Loucy (cell line): Measurements from ENCODE around the gene STAB2.

Experiments used
- H2AFZ ChIP-seq: fragments of 200-600 bp; sonication (generic); 2 replicates; pipeline ENCODE4 v1.6.0; 2016; ENCODE audit warnings: antibody characterized with exemption, mild to moderate bottlenecking, low read length, moderate library complexity
- H3F3A ChIP-seq: fragments of 200-600 bp; 2 replicates; pipeline ENCODE4 v1.6.0; 2016; ENCODE audit warnings: antibody characterized with exemption, low read depth, mild to moderate bottlenecking
- H3K27me3 ChIP-seq: fragments of 200-600 bp; sonication (generic); 2 replicates; pipeline ENCODE4 v1.6.1; 2014; ENCODE audit warnings: low read length, mild to moderate bottlenecking; ENCODE audit not compliant: insufficient read depth, poor library complexity, severe bottlenecking
- H3K36me3 ChIP-seq: fragments of 200-600 bp; sonication (generic); 2 replicates; pipeline ENCODE4 v1.6.1; 2016; ENCODE audit warnings: low read length; ENCODE audit not compliant: insufficient read depth
- H3K4me1 ChIP-seq: fragments of 200-600 bp; sonication (generic); 2 replicates; pipeline ENCODE4 v1.5.1; 2014; ENCODE audit warnings: low read length, mild to moderate bottlenecking; ENCODE audit not compliant: insufficient read depth, poor library complexity, severe bottlenecking
- H3K4me2 ChIP-seq: fragments of 200-600 bp; sonication (generic); 2 replicates; pipeline ENCODE4 v1.6.0; 2014; ENCODE audit warnings: antibody characterized with exemption, low read length, low read depth, mild to moderate bottlenecking; ENCODE audit not compliant: poor library complexity, severe bottlenecking
- H3K4me3 ChIP-seq: fragments of 200-600 bp; sonication (generic); 2 replicates; pipeline ENCODE4 v1.5.1; 2014; ENCODE audit warnings: low read length, mild to moderate bottlenecking, mixed read lengths; ENCODE audit not compliant: poor library complexity, severe bottlenecking
- H3K79me2 ChIP-seq: fragments of 200-600 bp; sonication (generic); 2 replicates; pipeline ENCODE4 v1.6.1; 2014; ENCODE audit warnings: low read length; ENCODE audit not compliant: insufficient read depth
- H3K9ac ChIP-seq: fragments of 200-600 bp; sonication (generic); 2 replicates; pipeline ENCODE4 v1.6.0; 2014; ENCODE audit warnings: mild to moderate bottlenecking, low read depth, low read length, moderate library complexity; ENCODE audit not compliant: poor library complexity, severe bottlenecking
- H3K9me2 ChIP-seq: fragments of 200-600 bp; sonication (generic); replicated peaks from 2 replicates; pipeline ENCODE4 v1.6.1; 2016; ENCODE audit warnings: low read depth, low read length, mixed read lengths
- H3K9me3 ChIP-seq: fragments of 200-600 bp; sonication (generic); 2 replicates; pipeline ENCODE4 v1.6.1; 2014; ENCODE audit warnings: mild to moderate bottlenecking, antibody characterized with exemption, low read length, low read depth; ENCODE audit not compliant: insufficient read depth
- H4K20me1 ChIP-seq: fragments of 200-600 bp; sonication (generic); 2 replicates; pipeline ENCODE4 v1.6.0; 2014; ENCODE audit warnings: antibody characterized with exemption, low read length, mild to moderate bottlenecking; ENCODE audit not compliant: insufficient read depth, poor library complexity, severe bottlenecking
- CTCF ChIP-seq: fragments of 200-600 bp; sonication (generic); conservative IDR thresholded peaks from 2 replicates; pipeline ENCODE4 v1.5.1; 2014; ENCODE audit warnings: mild to moderate bottlenecking, antibody characterized with exemption, low read length
- EZH2phosphoT487 ChIP-seq: fragments of 200-600 bp; IDR thresholded peaks from 2 replicates; pipeline ENCODE4 v1.6.1; 2018; ENCODE audit warnings: antibody characterized with exemption, mild to moderate bottlenecking, moderate library complexity, borderline replicate concordance

The STAB2 gene

GRCh38 chr12:103778781-103779180, 191.7 kb downstream of the STAB2 start:
- Histone ChIP-seq H3K79me2 (no peaks in the 10 kb centered on the region), H3K4me1 (no peaks in the 10 kb centered on the region), H3K9me2 (no peaks in the 10 kb centered on the region), H3K4me2 (no peak overlapping the region), H3K36me3 (no peaks in the 10 kb centered on the region; the same call in 1 of the 2 replicates), H3F3A (no peaks in the 10 kb centered on the region), H3K27me3 (no peaks in the 10 kb centered on the region), H3K4me3 (no peak overlapping the region), H2AFZ (no peak overlapping the region), H3K9ac (no peak overlapping the region), H4K20me1 (no peaks in the 10 kb centered on the region), H3K9me3 (no peaks in the 10 kb centered on the region)
- no peak for TF ChIP-seq CTCF
- no peak for TF ChIP-seq EZH2phosphoT487

GRCh38 chr12:103779410-103780092, 192.5 kb downstream of the STAB2 start:
- Histone ChIP-seq H3K36me3 (no peaks in the 10 kb centered on the region; the same call in 1 of the 2 replicates), H4K20me1 (no peaks in the 10 kb centered on the region), H3K9ac (no peak overlapping the region), H3K4me1 (no peaks in the 10 kb centered on the region), H3F3A (no peaks in the 10 kb centered on the region), H3K9me3 (no peaks in the 10 kb centered on the region), H3K4me2 (no peak overlapping the region), H3K27me3 (no peaks in the 10 kb centered on the region), H3K4me3 (no peak overlapping the region), H2AFZ (no peak overlapping the region), H3K79me2 (no peaks in the 10 kb centered on the region), H3K9me2 (no peaks in the 10 kb centered on the region)
- no peak for TF ChIP-seq CTCF
- no peak for TF ChIP-seq EZH2phosphoT487

- H3K79me2 ChIP-seq = no peaks in the 10 kb centered on the region
- no peak overlapping the region for H3K9ac ChIP-seq
- H3K4me2 ChIP-seq = no peak overlapping the region
- H2AFZ ChIP-seq = no peak overlapping the region
- no peaks in the 10 kb centered on the region for H3K4me1 ChIP-seq
- no peaks in the 10 kb centered on the region for H3K9me3 ChIP-seq
- no peak for TF ChIP-seq EZH2phosphoT487
- TF ChIP-seq CTCF = no peak
- no peaks in the 10 kb centered on the region for H4K20me1 ChIP-seq
- no peak overlapping the region for H3K4me3 ChIP-seq
- H3F3A ChIP-seq = no peaks in the 10 kb centered on the region
- H3K9me2 ChIP-seq = no peaks in the 10 kb centered on the region
- no peaks in the 10 kb centered on the region; the same call in 1 of the 2 replicates for H3K36me3 ChIP-seq
- no peaks in the 10 kb centered on the region for H3K27me3 ChIP-seq
These were observed 193.0 kb downstream of the STAB2 start for GRCh38 chr12:103780093-103780440.
